Vagina (tissue), 2 donors: Measurements from ENCODE around the gene ZBTB11.

Experiments
- POLR2A ChIP-seq, 2 donors: fragments of 450-650 bp; IDR thresholded peaks; one replicate each; pipeline ENCODE4 v1.6.1; 2017; ENCODE audit warnings: antibody characterized with exemption in 2 of 2, mild to moderate bottlenecking in 2 of 2, moderate library complexity in 2 of 2
- POLR2AphosphoS5 ChIP-seq, 2 donors: sonication (generic); formaldehyde crosslinking; IDR thresholded peaks; one replicate each; pipeline ENCODE4 v1.9.0; 2017; ENCODE audit warnings: antibody characterized with exemption in 2 of 2, mild to moderate bottlenecking in 2 of 2, low read depth in 1 of 2; ENCODE audit not compliant: insufficient read depth in 1 of 2
- TF ChIP-seq, protein P1 (sequence below), 3 experiments: fragments of 450-650 bp in 2 of 3; fragments of 200-600 bp in 1 of 3; sonication (generic) in 1 of 3; IDR thresholded peaks; one replicate each; pipeline ENCODE4 v1.5.1; 2017 to 2019; ENCODE audit warnings: antibody characterized with exemption in 3 of 3, mild to moderate bottlenecking in 2 of 3, moderate library complexity in 2 of 3

DNA sequence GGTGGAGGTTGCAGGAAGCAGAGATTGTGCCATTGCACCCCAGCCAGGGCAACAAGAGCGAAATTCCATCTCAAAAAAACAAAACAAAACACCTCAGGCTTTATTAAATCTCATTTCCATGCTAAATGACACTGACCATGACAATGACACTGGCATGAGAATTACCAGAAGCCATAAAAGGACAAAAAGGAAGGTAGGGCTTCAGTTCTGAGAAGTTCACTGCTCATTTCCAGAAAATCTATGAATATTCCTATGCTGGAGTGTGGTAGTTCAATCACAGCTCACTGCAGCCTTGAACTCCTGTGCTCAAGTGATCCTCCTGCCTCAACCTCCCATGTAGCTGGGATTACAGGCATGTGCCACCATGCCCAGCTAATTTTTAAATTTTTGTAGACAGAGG is 58.2 kb downstream of the ZBTB11 start:
- TF ChIP-seq, protein P1, sequence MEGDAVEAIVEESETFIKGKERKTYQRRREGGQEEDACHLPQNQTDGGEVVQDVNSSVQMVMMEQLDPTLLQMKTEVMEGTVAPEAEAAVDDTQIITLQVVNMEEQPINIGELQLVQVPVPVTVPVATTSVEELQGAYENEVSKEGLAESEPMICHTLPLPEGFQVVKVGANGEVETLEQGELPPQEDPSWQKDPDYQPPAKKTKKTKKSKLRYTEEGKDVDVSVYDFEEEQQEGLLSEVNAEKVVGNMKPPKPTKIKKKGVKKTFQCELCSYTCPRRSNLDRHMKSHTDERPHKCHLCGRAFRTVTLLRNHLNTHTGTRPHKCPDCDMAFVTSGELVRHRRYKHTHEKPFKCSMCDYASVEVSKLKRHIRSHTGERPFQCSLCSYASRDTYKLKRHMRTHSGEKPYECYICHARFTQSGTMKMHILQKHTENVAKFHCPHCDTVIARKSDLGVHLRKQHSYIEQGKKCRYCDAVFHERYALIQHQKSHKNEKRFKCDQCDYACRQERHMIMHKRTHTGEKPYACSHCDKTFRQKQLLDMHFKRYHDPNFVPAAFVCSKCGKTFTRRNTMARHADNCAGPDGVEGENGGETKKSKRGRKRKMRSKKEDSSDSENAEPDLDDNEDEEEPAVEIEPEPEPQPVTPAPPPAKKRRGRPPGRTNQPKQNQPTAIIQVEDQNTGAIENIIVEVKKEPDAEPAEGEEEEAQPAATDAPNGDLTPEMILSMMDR (IDR thresholded peaks at IDR 0.05): no peak
- TF ChIP-seq POLR2AphosphoS5 (IDR thresholded peaks at IDR 0.05; ENCODE audit: insufficient read depth in 1 of 2, low read depth in 1 of 2): no peak
- TF ChIP-seq POLR2A (IDR thresholded peaks at IDR 0.05): no peak
